HepG2 (cell line): ENCODE results near the gene LCA5. TPM values are rescaled to one million over a fixed set of nuclear protein-coding genes. Genes with fewer than 3 reads are reported as not detected.

Experiments used
- ATAC-seq: fragments of 200-7000 bp; cut with Tn5 transposase; 3 replicates; pipeline ENCODE4 v1.9.1; 2020; ENCODE audit warnings: mild to moderate bottlenecking, moderate library complexity
- BruUV-seq: library from RNA; stranded (reverse); fragments of 400-500 nt; replicated peaks from 2 replicates; lab custom pipeline; 2021; lab: Mats Ljungman, UMichigan
- CTCF ChIA-PET: fragments of 300-600 bp; formaldehyde crosslinking; extraction: SDS; loops from one replicate; lab custom pipeline; 2021; ENCODE audit warnings: low total read pairs, inconsistent platforms, low intra/inter-chr PET ratio; lab: Yijun Ruan, JAX
- POLR2A ChIA-PET: fragments of 350-600 bp; sonication (Branson Sonifier 250); formaldehyde crosslinking; loops from one replicate; lab custom pipeline; 2020; ENCODE audit warnings: antibody characterized with exemption, inconsistent platforms; lab: Yijun Ruan, JAX
- DNase-seq: peaks from one replicate; pipeline ENCODE4 v3.0.0-alpha.2; 2015; ENCODE audit warnings: low spot score
- FAIRE-seq: peaks from 3 replicates; lab custom pipeline; 2011; peaks lifted over from hg19 to GRCh38; lab: Jason Lieb, UNC
- H2AFZ ChIP-seq: one replicate; pipeline ENCODE4 v1.6.1; 2011; ENCODE audit warnings: low read length, inconsistent platforms
- H3K27ac ChIP-seq: fragments of 300-600 bp; 3 replicates; pipeline ENCODE4 v1.8.0; 2011; ENCODE audit warnings: mixed run types, mild to moderate bottlenecking, mixed read lengths, low read length, inconsistent platforms; ENCODE audit not compliant: insufficient read depth; ENCODE audit errors: extremely low read length
- H3K27me3 ChIP-seq, 2 experiments: fragments of 200-600 bp in 1 of 2; 2 replicates in 1 of 2; 3 replicates in 1 of 2; pipeline versions ENCODE4 v1.6.0 to v1.8.0; 2011; ENCODE audit warnings: low read length in 2 of 2, mild to moderate bottlenecking in 2 of 2, moderate library complexity in 2 of 2, inconsistent platforms in 1 of 2; ENCODE audit not compliant: insufficient read depth in 2 of 2, control insufficient read depth in 1 of 2
- H3K36me3 ChIP-seq, 2 experiments: fragments of 200-600 bp in 1 of 2; replicated peaks in 1 of 2; 2 replicates in 1 of 2; 3 replicates in 1 of 2; pipeline versions ENCODE4 v1.5.1 to v1.8.0; 2011; ENCODE audit warnings: low read length in 2 of 2, inconsistent platforms in 1 of 2; ENCODE audit not compliant: insufficient read depth in 2 of 2, control insufficient read depth in 1 of 2
- H3K4me1 ChIP-seq: 2 replicates; pipeline ENCODE4 v1.5.1; 2012; ENCODE audit warnings: low read length, inconsistent platforms; ENCODE audit not compliant: insufficient read depth
- H3K4me2 ChIP-seq: 2 replicates; pipeline ENCODE4 v1.6.0; 2011; ENCODE audit warnings: low read depth, low read length, inconsistent platforms
- H3K4me3 ChIP-seq, 3 experiments: fragments of 200-600 bp in 1 of 3; sonication (generic), shearing (Covaris generic) in 1 of 3; replicated peaks in 1 of 3; 2 replicates each; pipeline ENCODE4 v1.5.1; 2011 to 2016; ENCODE audit warnings: low read length in 3 of 3, inconsistent platforms in 2 of 3, low read depth in 2 of 3, mild to moderate bottlenecking in 2 of 3, control low read depth in 1 of 3, mixed read lengths in 1 of 3; ENCODE audit not compliant: insufficient read depth in 1 of 3
- H3K79me2 ChIP-seq: one replicate; pipeline ENCODE4 v1.6.1; 2011; ENCODE audit warnings: low read length, inconsistent platforms; ENCODE audit not compliant: insufficient read depth
- H3K9ac ChIP-seq: 2 replicates; pipeline ENCODE4 v1.6.0; 2011; ENCODE audit warnings: mild to moderate bottlenecking, low read depth, low read length, inconsistent platforms; ENCODE audit not compliant: insufficient read depth
- H3K9me3 ChIP-seq: 2 replicates; pipeline ENCODE4 v1.5.1; 2012; ENCODE audit warnings: mild to moderate bottlenecking, low read length
- H4K20me1 ChIP-seq: 2 replicates; pipeline ENCODE4 v1.6.0; 2011; ENCODE audit warnings: inconsistent platforms, mild to moderate bottlenecking, low read length, moderate library complexity; ENCODE audit not compliant: insufficient read depth
- ARHGAP35 ChIP-seq: sonication (generic); formaldehyde crosslinking; IDR thresholded peaks from 2 replicates; pipeline ENCODE4 v1.9.0; 2022; ENCODE audit warnings: mild to moderate bottlenecking, inconsistent platforms, moderate library complexity, missing genetic modification reagents, borderline replicate concordance
- CEBPB ChIP-seq: IDR thresholded peaks from 2 replicates; pipeline ENCODE4 v1.6.1; 2011; ENCODE audit warnings: low read depth, low read length, improper control_type of control experiment, borderline replicate concordance
- CEBPG ChIP-seq: IDR thresholded peaks from 2 replicates; pipeline ENCODE4 v1.6.1; 2016
- FOSL2 ChIP-seq: sonication (generic); formaldehyde crosslinking; IDR thresholded peaks from 2 replicates; pipeline ENCODE4 v1.4.0; 2020; ENCODE audit warnings: missing genetic modification reagents
- FOXA1 ChIP-seq, 2 experiments: fragments of 450-650 bp in 1 of 2; sonication (generic) in 1 of 2; formaldehyde crosslinking in 1 of 2; IDR thresholded peaks; 2 replicates each; pipeline versions ENCODE4 v1.4.0 to v1.6.1; 2016 to 2020; ENCODE audit warnings: missing genetic modification reagents in 1 of 2
- FOXA3 ChIP-seq: IDR thresholded peaks from 2 replicates; pipeline ENCODE4 v1.6.1; 2016; ENCODE audit warnings: missing genetic modification reagents, missing compliant biosample characterization
- HNF4A ChIP-seq: sonication (generic); formaldehyde crosslinking; IDR thresholded peaks from 2 replicates; pipeline ENCODE4 v1.4.0; 2020; ENCODE audit warnings: missing genetic modification reagents
- MTERF4 ChIP-seq: sonication (generic); formaldehyde crosslinking; IDR thresholded peaks from 2 replicates; pipeline ENCODE4 v1.8.0; 2023; ENCODE audit warnings: mild to moderate bottlenecking, missing genetic modification reagents
- MTF1 ChIP-seq: sonication (generic); formaldehyde crosslinking; IDR thresholded peaks from 2 replicates; pipeline ENCODE4 v1.5.0; 2020; ENCODE audit warnings: missing genetic modification reagents
- NCOA2 ChIP-seq: sonication (generic); formaldehyde crosslinking; IDR thresholded peaks from 2 replicates; pipeline ENCODE4 v1.8.0; 2022; ENCODE audit warnings: inconsistent platforms
- RBM39 ChIP-seq: fragments of 200-400 bp; formaldehyde crosslinking; IDR thresholded peaks from one replicate; pipeline ENCODE4 v1.6.1; 2018; ENCODE audit warnings: antibody characterized with exemption, mild to moderate bottlenecking, low read depth, low read length; ENCODE audit not compliant: poor library complexity, severe bottlenecking
- RORA ChIP-seq: sonication (generic); formaldehyde crosslinking; IDR thresholded peaks from 2 replicates; pipeline ENCODE4 v1.5.0; 2020; ENCODE audit warnings: mild to moderate bottlenecking, missing genetic modification reagents, moderate library complexity
- TOPORS ChIP-seq: sonication (generic); formaldehyde crosslinking; IDR thresholded peaks from 2 replicates; pipeline ENCODE4 v1.8.0; 2023; ENCODE audit warnings: mild to moderate bottlenecking, missing genetic modification reagents
- ZNF644 ChIP-seq: IDR thresholded peaks from 2 replicates; pipeline ENCODE4 v1.6.1; 2016; ENCODE audit warnings: low read depth
- ZNF83 ChIP-seq: sonication (generic); formaldehyde crosslinking; IDR thresholded peaks from 2 replicates; pipeline ENCODE4 v1.4.0; 2020; ENCODE audit warnings: missing genetic modification reagents, mild to moderate bottlenecking, borderline replicate concordance
- WGBS: methylation state at CpG from one replicate; pipeline ENCODE4 v1.1.6; 2017; ENCODE audit warnings: low lambda C conversion rate; 5-methylcytosine and 5-hydroxymethylcytosine counted together
- in situ Hi-C: cut with HindIII; loops from 2 replicates; pipeline ENCODE4 v1.10.0; 2017; ENCODE audit warnings: low pct_unique_long_range_greater_than_20kb; ENCODE audit not compliant: extremely low pct_ligation_motif_present
- intact Hi-C: fragments of 100-400 bp; cut with micrococcal nuclease; formaldehyde crosslinking; loops from one replicate; pipeline ENCODE4 v1.10.0; 2022; ENCODE audit not compliant: unreplicated experiment
- polyA plus RNA-seq, 8 experiments: library from polyadenylated mRNA; depleted of rRNA in 3 of 8; stranded (reverse) in 7 of 8; unstranded in 1 of 8; fragments of >200 nt; fragmentation: Illumina TruSeq in 4 of 8; extraction: Trizol in 4 of 8; gene quantifications; 2 replicates each; pipeline versions ENCODE4 v1.2.1 to v1.2.3, GENCODE V29; 2011 to 2016; ENCODE audit warnings: low read depth in 4 of 8, missing spikeins in 1 of 8, mixed read lengths in 1 of 8; ENCODE audit not compliant: insufficient read depth in 1 of 8
- total RNA-seq, 5 experiments: library from RNA; depleted of rRNA; stranded (reverse); fragments of >200 nt; fragmentation: Illumina TruSeq; extraction: Trizol; gene quantifications; 2 replicates each; pipeline ENCODE4 v1.2.3, GENCODE V29; 2016; ENCODE audit warnings: low read depth in 1 of 5
- TF ChIP-seq, protein P1 (sequence below): sonication (generic); formaldehyde crosslinking; IDR thresholded peaks from 2 replicates; pipeline ENCODE4 v1.5.0; 2020; ENCODE audit warnings: missing genetic modification reagents, mild to moderate bottlenecking, borderline replicate concordance
- TF ChIP-seq, protein P2 (sequence below): sonication (generic); formaldehyde crosslinking; IDR thresholded peaks from 2 replicates; pipeline ENCODE4 v1.4.0; 2020; ENCODE audit warnings: missing genetic modification reagents, borderline replicate concordance

LCA5 gene
- total and polyA plus RNA-seq, 2 of the 13 experiments (the other 11 are each of a cell fraction or from before 2014, with no cell fraction given): 0.84 to 4.6 TPM

- in situ Hi-C loops (no loop called here), intact Hi-C loops (loop anchor here (10.0 kb wide), 1 partner anchor 226 kb away; the partner anchor contains the start of gene HMGN3)
- peak overlapping the region; percentile 38 for H2AFZ ChIP-seq
- no peaks in the 10 kb centered on the region for H3K36me3 ChIP-seq
- CTCF ChIA-PET: no interaction called here
- no peaks in the 10 kb centered on the region for H4K20me1 ChIP-seq
- no peaks in the 10 kb centered on the region for H3K27me3 ChIP-seq
- no peak overlapping the region for H3K9ac ChIP-seq
- H3K27ac ChIP-seq: no peak overlapping the region
- no peaks in the 10 kb centered on the region for H3K9me3 ChIP-seq
- peaks cover 50% of the 10 kb centered on the region for H3K4me1 ChIP-seq
- FAIRE-seq (no peak), DNase-seq (peak; percentile 71), ATAC-seq (peak; percentile 96)
- POLR2A ChIA-PET: no interaction called here
- peak overlapping the region; percentile 46 for H3K4me2 ChIP-seq
- no TSS peak for BruUV-seq
- no peak overlapping the region for H3K4me3 ChIP-seq
- no peaks in the 10 kb centered on the region for H3K79me2 ChIP-seq
- whole genome bisulfite sequencing: 17% methylated on average over 2 of the region's 3 CpGs
- TF ChIP-seq MTF1 (CRISPR knock-in tag) (no peak), ZNF644 (peak; percentile 63; the same call in 1 of the 2 replicates), MTERF4 (CRISPR knock-in tag) (no peak), FOXA3 (no peak), FOXA1 (IDR thresholded peaks at IDR 0.05) (no peak), FOXA1 (CRISPR knock-in tag; IDR thresholded peaks at IDR 0.05) (0 out of 2 replicates have a peak, but pooled peaks have one; percentile 15), HNF4A (CRISPR knock-in tag) (peak; percentile 28; the same call in 1 of the 2 replicates), CEBPB (peak; percentile 68; the same call in 1 of the 2 replicates), ZNF83 (no peak), NCOA2 (CRISPR knock-in tag) (peak; percentile 27; the same call in 1 of the 2 replicates), TOPORS (CRISPR knock-in tag) (no peak), CEBPG (CRISPR knock-in tag) (peak; percentile 77), ARHGAP35 (CRISPR knock-in tag) (no peak), RBM39 (no peak), RORA (no peak), FOSL2 (CRISPR knock-in tag) (0 out of 2 replicates have a peak, but pooled peaks have one; percentile 14)
- TF ChIP-seq, protein P1, sequence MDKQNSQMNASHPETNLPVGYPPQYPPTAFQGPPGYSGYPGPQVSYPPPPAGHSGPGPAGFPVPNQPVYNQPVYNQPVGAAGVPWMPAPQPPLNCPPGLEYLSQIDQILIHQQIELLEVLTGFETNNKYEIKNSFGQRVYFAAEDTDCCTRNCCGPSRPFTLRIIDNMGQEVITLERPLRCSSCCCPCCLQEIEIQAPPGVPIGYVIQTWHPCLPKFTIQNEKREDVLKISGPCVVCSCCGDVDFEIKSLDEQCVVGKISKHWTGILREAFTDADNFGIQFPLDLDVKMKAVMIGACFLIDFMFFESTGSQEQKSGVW (CRISPR knock-in tag): no peak
- TF ChIP-seq, protein P2, sequence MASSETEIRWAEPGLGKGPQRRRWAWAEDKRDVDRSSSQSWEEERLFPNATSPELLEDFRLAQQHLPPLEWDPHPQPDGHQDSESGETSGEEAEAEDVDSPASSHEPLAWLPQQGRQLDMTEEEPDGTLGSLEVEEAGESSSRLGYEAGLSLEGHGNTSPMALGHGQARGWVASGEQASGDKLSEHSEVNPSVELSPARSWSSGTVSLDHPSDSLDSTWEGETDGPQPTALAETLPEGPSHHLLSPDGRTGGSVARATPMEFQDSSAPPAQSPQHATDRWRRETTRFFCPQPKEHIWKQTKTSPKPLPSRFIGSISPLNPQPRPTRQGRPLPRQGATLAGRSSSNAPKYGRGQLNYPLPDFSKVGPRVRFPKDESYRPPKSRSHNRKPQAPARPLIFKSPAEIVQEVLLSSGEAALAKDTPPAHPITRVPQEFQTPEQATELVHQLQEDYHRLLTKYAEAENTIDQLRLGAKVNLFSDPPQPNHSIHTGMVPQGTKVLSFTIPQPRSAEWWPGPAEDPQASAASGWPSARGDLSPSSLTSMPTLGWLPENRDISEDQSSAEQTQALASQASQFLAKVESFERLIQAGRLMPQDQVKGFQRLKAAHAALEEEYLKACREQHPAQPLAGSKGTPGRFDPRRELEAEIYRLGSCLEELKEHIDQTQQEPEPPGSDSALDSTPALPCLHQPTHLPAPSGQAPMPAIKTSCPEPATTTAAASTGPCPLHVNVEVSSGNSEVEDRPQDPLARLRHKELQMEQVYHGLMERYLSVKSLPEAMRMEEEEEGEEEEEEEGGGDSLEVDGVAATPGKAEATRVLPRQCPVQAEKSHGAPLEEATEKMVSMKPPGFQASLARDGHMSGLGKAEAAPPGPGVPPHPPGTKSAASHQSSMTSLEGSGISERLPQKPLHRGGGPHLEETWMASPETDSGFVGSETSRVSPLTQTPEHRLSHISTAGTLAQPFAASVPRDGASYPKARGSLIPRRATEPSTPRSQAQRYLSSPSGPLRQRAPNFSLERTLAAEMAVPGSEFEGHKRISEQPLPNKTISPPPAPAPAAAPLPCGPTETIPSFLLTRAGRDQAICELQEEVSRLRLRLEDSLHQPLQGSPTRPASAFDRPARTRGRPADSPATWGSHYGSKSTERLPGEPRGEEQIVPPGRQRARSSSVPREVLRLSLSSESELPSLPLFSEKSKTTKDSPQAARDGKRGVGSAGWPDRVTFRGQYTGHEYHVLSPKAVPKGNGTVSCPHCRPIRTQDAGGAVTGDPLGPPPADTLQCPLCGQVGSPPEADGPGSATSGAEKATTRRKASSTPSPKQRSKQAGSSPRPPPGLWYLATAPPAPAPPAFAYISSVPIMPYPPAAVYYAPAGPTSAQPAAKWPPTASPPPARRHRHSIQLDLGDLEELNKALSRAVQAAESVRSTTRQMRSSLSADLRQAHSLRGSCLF (CRISPR knock-in tag): no peak
These were observed 76.0 kb downstream of the LCA5 start for GRCh38 chr6:79461205-79461604.
